AML-193 (cell line): ENCODE results near the gene POLR3GL.

Experiments used
- DNase-seq, 2 experiments: peaks; one replicate each; lab custom pipeline; 2025; lab: John Stamatoyannopoulos, UW

POLR3GL gene

DNA sequence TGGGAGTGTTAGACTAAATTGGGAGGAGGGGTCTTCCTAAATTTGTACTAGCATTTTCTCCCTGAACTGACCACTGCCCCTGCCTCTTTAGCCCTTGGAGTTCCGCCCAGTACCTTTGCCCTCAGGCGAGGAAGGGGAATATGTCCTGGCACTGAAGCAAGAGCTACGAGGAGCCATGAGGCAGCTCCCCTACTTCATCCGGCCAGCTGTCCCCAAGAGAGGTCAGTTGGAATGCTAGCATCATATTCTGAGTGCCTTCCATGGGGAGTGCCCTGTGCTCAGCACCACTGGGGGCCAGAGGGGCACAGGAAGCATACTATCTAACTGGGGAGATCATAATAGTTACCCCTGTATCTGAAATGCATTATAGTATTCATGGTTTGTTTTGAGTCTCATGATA, 10.7 kb downstream of the POLR3GL start:
- DNase-seq, result no peak

DNA sequence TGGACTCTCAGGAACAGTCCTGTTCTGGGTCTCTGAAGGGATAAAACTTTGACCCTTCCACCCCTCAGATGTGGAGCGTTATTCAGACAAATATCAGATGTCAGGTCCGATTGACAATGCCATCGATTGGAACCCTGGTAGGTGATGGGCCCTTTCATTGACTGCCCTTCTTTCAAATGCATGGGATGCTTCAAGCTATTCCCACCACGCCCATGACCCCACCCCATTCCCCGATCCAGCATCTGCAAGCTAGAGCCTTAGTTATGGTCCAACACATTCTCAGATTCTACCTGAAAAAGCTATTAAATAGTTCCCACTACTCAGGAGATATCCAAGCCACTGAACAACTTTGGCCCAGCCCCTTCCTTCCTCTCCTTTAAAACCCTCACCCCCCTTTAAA, 12.5 kb downstream of the POLR3GL start:
- no peak for DNase-seq

DNA sequence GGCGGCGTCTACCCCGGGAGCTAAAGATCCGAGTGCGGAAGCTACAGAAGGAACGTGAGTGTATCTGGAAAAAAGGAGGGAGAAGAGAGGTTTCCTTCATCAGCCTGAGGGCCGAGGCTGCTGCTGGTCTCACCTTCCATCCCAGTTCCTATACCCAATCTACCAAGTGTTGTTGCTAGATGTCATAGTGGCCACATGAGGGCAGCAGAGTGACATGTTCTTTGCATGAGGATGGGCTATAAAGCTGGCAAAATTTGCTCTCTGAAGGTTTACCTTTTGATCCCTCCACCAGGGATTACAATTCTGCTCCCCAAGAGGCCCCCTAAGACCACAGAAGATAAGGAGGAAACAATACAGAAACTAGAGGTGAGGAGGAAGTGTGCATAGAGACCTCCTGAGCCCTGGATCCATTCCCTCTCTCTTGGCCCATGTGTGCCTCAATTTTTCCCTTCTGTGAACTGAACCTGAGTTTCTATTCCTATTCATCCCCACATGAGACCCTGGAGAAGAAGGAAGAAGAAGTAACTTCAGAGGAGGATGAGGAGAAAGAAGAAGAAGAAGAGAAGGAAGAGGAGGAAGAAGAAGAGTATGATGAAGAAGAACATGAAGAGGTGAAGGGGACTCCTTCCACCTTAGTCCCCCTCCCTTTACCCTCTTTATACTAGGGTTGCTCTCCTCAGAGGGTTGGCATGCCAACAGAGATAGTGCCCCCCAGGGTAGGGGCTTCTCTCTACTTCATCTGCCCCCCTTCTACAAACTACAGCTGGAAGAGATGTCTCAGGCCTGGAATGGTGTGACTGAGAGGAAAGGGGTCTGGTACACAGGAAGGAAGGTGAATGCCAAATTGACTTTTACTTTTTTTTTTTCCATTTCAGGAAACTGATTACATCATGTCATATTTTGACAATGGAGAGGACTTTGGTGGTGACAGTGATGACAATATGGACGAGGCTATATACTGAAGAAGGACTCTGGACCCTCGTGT, 13.3 kb downstream of the POLR3GL start:
- DNase-seq, result peak; percentile 76 to 79

DNA sequence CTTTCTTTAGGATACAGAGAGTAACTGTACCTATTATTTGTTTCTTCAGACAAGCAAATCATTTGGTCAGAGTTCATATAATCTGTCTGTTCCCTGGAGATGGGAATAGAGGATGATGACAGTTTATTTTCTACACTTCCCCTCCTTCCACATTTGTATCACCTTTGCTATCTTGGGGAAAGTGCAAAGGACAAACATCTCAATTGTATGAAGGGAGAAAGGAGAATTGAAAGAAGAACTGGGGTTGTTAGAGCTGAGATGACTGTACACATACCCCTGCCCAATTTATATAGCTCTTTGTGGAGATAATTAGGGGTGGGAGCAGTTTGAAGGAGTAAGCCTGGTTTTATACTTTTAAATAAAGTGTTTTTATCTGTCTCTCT, 14.0 kb downstream of the POLR3GL start:
- no peak for DNase-seq

DNA sequence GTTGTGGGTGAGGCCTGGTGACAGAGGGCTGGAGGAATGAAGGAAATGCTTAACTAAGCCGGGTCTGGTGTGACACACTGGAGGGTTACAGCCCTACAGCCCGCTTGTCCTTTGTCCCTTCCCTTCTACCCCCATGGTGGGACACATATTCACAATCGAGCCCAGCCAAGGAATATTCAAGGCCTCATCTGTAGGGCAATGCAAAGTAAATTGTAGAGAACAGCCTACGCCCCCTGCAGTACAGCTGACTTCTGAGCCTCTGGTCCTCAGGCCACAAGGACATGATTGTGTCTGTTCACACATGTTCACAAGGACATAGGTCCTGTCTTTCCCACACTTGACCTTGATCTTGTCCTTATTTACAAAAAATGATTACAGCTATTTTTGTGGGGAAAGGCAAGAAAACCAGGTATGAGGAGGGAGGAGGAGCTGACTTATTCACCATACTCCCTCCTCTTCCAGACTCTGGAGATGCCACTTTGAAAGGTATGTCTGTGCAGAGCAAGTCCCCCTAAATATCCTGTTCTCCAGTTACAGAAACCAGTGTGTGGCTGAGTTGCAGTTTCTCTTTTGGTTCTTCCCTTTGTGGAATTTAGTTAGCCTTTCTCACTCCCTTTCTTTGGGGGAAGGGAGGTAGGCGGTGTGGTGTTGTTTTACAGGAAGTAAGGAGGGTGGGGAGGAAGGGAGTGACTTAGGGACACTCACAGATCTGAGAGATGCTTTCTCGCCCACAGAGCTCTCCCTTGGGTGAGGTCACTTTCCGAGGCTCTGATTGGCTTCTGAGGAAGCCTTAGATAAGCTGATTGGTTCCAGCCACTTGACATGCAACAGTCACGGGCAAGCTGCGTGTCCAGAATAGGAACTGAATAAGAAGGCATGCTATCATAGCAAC, 14.6 kb downstream of the POLR3GL start:
- peak; percentile 96 for DNase-seq

DNA sequence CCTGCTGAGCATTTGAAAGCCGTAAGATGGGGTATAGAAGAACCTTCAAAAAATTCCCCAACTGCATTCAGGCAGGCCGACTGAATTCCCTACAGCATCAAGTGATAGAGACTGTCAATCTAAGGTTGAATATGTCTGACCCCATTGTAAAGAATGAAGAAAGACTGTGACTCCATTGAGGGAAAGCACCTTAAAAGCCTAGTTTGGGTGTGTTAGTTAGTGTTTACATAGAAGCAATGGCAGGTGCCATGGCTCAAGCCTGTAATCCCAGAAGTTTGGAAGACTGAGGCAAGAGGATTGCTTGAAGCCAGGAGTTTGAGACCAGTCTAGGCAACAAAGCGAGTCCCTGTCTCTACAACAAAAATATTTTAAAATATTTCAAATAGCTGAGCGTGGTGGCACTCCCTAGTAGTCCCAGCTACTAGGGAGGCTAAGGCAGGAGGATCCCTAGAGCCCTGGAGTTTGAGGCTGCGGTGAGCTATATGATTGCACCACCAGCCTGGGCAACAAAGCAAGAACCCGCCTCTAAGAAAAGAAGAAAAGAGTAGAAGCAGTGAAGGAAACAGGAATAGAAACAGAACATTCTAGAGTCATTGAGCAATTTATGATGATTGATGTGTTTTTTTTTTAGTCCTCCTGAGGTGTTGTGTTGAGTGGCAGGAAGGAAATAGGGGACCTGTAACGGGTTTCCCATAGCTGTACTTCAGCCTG, 15.4 kb downstream of the POLR3GL start:
- DNase-seq, result peak; percentile 12 to 21

DNA sequence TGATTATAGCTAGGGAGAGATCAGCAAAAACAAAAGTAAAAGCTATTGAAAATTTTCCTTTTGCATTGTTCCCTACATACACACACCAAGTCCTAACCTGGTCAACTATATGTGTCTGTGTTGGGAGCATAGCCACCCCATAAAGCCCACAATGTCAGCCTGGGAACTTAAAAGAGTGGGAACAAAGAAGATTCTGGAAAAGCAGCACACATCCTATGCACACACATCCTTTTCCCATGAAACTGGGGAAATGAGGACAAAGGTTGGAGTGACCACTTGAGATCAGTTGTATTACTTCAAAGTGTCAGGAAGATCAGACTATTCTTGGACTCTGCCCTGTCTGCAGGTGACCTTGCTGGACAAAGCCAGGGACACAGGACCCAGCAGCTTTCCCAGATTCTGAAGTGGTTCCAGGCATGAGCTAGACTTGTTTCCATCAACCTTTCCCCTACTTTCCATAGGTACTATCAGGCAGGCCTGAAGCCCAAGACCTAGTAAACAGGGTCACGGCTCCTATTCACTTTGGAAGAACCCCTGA, 16.0 kb downstream of the POLR3GL start:
- no peak for DNase-seq

DNA sequence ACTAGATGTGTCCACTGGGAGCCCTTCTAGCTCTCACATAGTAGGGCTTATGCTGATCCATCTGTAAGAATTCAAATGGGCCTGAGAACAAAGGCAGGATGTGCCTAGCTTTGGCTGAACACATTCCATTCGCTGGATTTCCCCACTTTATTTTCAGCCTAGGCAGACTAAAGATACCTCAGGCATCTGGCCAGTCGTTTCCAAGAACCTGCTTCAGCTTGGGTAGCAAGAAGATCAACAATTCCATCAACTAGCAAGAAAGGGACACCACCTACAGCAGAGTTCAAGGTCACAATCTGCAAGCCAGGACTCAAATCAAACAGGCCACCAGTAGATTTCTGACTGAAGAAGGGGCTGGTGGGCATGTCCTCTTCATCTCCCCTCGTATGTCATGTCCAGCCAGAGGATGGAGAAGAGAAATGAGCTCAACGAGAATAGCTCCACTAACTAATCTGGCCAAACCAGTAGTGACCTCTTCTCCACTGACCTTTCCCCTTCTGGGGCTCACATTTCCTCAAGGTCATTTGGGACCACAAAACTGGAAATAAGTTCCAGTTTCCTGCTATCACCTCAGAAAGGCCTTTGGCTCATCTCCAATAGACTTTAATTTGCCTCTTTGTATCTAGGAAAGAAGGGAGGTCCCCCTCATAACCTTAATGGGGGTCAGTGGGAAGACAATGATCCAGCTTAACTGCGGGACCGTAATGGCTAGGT, 17.7 kb downstream of the POLR3GL start:
- DNase-seq, result no peak

DNA sequence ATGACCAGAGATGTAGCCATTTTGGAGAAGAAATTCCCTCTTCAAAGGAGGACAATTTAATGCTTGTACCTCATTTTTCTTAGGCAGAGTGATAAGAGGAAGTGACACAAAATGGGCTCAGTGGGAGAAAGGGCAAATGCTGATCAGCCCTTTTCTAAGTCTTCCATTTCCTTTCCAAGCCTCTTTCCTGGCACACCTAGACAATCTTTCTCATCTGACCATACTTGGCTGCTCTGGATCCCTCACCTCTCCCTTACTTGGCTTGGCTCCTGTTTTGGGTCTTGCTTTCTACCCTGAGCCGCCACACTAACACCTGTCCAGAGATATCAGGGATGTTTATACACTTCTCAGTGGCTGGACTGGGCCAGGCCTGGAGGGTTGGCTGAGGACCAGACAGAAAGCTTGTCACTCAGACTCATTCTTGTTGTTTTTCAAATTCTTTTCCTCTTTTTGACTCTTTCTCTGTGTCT, 18.8 kb downstream of the POLR3GL start:
- DNase-seq, result no peak

DNA sequence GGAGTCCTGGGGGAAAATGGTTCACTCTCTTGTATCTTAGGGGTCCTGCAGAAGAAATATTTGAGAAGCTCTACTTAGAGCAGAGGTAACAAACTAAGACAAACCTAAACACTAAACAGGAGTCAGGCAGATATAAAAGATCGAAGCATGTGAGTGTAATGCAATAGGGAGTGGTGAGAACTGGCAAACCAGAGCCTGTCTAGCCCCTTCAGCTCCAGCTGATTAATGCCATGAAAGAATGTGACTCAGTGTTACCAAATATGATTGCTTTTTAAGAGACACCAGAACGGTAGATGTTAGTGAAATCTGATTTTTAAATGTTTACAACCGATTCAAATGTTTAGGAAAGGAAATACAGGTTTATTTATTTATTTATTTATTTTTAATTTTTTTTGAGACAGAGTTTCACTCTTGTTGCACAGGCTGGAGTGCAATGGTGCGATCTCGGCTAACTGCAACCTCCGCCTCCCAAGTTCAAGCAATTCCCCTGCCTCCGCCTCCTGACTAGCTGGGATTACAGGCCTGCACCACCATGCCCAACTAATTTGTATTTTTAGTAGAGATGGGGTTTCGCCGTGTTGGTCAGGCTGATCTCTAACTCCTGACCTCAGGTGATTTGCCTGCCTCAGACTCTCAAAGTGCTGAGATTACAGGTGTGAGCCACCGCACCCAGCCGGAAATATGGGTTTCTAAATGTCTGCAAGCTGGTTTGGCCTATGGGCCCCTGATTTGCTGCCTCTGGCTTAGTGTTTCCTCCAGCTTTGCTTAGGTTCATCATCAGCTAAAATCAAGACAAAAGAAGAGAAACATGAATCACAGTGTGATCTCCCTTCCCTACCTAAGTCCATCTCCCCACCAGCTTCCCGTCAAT, 19.7 kb downstream of the POLR3GL start:
- no peak for DNase-seq

DNA sequence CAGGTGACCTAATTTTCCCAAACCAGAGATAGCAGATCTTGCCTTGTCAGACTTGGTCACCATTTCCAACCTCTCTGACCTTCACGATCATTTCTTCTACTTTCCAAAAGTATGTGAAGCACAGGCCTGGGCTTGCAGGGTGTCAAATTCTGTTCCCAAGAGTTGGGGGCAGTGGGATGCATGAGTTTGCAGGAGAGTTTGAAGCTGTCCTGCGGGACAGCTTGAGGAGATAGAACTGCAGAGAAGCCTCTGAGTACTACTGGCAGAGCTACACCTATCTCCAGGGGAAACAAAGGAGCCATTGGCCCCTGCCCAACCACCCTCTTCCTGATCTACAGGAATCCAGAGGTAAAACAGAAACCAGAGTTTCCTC, 20.6 kb downstream of the POLR3GL start:
- DNase-seq, result no peak

DNA sequence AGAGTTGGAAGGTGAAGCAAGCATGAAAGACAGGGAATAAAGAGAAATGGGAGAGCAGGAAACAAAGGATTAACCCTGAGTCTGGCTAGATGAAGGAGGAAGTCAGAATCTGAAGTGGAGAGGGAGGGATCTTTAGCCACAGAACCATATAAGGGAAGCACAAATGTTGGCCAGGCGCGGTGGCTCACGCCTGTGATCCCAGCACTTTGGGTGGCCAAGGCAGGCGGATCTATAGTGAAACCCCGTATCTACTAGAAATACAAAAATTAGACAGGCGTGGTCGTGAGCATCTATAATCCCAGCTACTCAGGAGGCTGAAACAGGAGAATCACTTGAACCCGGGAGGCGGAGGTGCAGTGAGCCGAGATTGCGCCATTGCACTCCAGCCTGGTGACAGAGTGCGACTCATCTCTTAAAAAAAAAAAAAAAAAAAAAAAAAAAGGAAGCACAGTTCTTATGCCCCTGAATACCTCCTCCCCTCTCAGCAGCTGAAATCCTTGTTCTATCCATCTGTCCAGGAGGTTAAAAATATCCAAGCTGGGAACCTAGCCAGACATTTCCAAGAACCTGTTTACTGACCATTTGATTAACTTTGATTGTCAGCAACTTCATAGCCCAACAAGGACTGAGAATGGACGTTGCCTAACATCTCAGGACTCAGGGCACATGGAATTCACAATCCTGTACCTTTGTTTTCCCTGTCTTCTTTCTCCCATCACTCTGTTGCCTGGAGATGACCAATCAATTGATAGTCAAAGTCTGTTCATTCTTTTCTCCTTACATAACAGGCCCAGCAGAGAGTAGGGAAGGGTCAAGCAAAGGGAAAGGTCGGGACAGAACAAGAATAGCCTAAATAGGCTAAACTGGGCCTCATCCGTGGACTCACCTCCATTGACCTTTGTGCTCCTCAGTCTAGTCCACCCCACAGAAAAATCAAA, 21.3 kb downstream of the POLR3GL start:
- peak; percentile 79 to 80 for DNase-seq

DNA sequence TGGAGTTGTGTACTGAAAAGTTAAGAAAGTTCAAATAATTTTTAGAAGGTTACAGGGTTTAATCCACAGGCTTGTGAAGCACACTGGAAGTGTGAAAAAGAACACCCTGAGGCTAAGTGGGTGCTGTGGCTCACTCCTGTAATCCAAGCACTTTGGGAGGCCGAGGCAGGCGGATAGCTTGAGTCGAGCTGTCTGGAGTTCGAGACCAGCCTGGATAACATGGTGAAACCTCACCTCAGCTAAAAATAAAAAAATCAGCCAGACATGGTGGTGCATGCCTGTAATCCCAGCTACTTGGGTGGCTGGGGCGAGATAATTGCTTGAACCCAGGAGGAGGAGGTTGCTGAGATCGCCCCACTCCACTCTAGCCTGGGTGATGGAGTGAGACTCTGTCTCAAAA, 22.1 kb downstream of the POLR3GL start:
- DNase-seq, result no peak

DNA sequence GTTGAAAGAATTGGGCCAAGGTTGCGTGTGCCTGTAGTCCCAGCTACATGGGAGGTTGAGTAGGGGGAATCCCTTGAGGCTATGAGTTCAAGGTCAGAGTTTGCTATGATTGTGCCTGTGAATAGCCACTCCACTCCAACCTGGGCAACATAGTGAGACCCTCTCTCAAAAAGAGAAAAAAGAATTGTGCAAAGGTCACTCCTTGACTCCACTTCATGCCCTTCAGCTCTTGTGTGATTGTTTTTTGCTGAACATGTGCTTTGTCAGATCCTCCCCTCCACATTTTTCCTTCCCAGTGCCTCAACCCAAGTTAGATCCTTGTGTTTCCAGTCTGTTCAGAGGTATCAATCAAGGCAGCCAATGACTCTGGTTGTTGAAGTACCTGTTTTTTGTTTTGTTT, 23.4 kb downstream of the POLR3GL start:
- DNase-seq, result no peak

DNA sequence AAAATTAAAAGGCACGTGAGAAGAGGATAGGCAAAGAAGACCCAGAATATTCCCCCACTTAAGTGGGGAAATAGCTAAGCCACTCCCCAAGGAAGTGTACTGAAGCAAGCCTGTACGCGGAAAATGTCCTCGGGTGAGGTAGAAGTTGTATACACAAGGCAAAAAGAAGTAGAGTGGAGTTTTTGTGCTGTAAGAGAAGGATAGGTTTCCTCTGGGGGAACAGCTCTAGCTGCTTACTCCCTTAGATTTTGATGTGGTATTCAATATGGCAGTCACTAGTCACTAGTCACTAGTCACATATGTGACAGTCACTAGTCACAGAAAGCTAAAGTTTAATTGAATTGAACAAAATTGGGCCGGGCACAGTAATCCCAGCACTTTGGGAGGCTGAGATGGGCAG, 24.3 kb downstream of the POLR3GL start:
- DNase-seq, result no peak

DNA sequence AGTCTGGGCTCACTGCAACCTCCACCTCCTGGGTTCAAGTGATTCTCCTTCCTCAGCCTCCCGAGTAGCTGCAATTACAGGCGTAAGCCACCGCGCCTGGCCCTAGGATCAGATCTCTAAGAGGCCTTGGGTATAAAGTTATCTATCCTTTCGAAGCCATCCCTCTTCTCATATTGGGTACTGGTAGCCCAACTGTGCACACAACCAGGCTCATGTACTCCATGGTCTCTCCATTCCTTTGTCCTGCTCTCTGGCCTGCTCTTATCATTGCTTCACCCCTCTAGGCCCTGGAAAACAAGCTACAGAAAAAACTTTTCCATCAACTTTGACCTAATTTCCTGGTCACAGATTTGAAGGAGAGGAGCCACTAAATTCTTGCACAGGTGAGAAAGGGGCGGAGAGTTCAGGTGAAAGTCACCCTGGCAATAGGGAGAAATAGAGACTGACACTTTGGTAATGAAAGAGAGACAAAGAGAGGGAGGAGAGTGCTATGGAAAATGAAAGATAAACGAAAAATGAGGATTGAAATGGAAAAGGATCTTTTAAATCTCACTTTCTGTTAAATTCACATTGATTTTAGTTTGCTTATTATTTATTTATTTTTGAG, 25.9 kb downstream of the POLR3GL start:
- no peak for DNase-seq

DNA sequence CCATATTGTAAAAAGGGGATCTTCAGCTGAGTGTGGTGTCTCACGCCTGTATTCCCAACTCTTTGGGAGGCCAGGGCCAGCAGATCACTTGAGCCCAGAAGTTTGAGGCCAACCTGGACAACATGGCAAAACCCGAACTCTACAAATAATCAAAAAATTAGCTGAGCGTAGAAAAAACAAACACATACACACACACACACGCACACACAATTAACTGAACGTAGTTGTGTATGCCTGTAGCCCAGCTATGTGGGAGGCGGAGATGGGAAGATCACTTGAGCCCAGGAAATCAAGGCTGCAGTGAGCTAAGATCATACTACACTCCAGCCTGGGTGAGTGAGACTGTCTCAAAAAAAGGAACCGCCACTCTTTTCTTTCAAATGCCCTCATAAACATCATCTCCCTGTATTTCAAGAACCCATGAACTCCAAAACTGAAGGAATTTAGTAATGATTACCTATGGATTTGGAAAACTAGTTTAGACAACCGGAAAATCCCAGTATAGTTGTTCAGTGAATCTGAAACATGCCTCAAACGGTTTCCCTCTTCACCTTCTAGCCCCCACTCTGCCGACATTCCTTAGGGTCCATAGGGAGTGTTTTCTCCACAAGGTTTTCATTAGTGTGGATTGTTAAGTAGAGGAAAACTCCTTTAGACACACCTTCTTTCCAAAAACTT, 27.4 kb downstream of the POLR3GL start:
- DNase-seq, result no peak

DNA sequence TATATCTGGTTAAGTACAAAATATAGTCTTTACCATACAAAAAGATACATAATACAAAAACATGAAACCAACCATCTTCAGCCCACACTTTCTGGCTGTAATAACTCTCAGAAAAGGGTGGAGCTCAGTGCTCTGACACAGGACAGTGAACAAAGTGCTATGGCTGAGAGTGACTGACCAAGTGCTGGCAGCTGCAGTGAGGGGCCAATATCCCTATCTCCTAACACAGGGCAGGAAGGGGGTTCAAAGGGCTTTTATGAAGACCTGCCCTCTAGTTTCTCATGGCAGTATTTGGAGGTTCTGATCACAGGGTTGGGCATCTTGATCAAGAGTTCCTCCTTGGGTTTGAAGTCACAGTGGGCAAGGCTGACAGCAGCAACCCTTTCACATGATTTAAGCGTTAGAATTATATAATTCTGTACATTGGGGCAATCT, 28.0 kb downstream of the POLR3GL start:
- DNase-seq, result no peak
